Breast epithelium (tissue), 4 donors: ENCODE data around the gene GALNT3. TPM values are rescaled to one million over a fixed set of nuclear protein-coding genes. Genes with fewer than 3 reads are reported as not detected.

Experiments used
- DNase-seq, 2 donors: peaks; one replicate each; pipeline ENCODE4 v3.0.0-alpha.2; 2019; ENCODE audit warnings: low spot score in 2 of 2
- H3K27ac ChIP-seq, 2 donors: fragments of 200-600 bp; sonication (generic) in 1 of 2; one replicate each; pipeline ENCODE4 v1.5.1; 2016 to 2019; ENCODE audit warnings: mild to moderate bottlenecking in 1 of 2
- H3K27me3 ChIP-seq, 2 donors: fragments of 200-600 bp; sonication (generic) in 1 of 2; one replicate each; pipeline versions ENCODE4 v1.5.1 to v1.6.0; 2017 to 2019; ENCODE audit warnings: control low read depth in 1 of 2, mild to moderate bottlenecking in 1 of 2
- H3K36me3 ChIP-seq: fragments of 200-600 bp; one replicate; pipeline ENCODE4 v1.5.1; 2019
- H3K4me1 ChIP-seq, 2 donors: fragments of 200-600 bp; sonication (generic); one replicate each; pipeline ENCODE4 v1.5.1; 2016 to 2019; ENCODE audit warnings: control low read depth in 1 of 2
- H3K4me3 ChIP-seq, 3 donors: fragments of 200-600 bp; sonication (generic); 1 replicate in 2 of 3; 2 replicates in 1 of 3; pipeline ENCODE4 v1.5.1; 2016 to 2019; ENCODE audit warnings: mild to moderate bottlenecking in 3 of 3, moderate library complexity in 2 of 3
- H3K9me3 ChIP-seq, 2 donors: fragments of 200-600 bp; sonication (generic) in 1 of 2; one replicate each; pipeline ENCODE4 v1.5.1; 2016 to 2019; ENCODE audit warnings: control low read depth in 1 of 2
- POLR2A ChIP-seq: fragments of 450-650 bp; IDR thresholded peaks from one replicate; pipeline ENCODE4 v1.6.1; 2016; ENCODE audit warnings: antibody characterized with exemption, mild to moderate bottlenecking, moderate library complexity
- POLR2AphosphoS5 ChIP-seq, 3 donors: sonication (generic); formaldehyde crosslinking; IDR thresholded peaks; one replicate each; pipeline ENCODE4 v1.6.1; 2017; ENCODE audit warnings: antibody characterized with exemption in 3 of 3
- intact Hi-C: fragments of 100-400 bp; cut with DNase I; formaldehyde crosslinking; loops from one replicate; pipeline ENCODE4 v1.15.1; 2023; ENCODE audit warnings: low total_unique reads
- total RNA-seq, 3 donors: library from RNA; depleted of rRNA; stranded (reverse); fragments of >200 nt; gene quantifications; one replicate each; pipeline ENCODE4 v1.1.0, GENCODE V29; 2016
- TF ChIP-seq, protein P1 (sequence below), 3 donors: fragments of 450-650 bp; IDR thresholded peaks; one replicate each; pipeline ENCODE4 v1.5.1; 2016 to 2017; ENCODE audit warnings: antibody characterized with exemption in 3 of 3, mild to moderate bottlenecking in 3 of 3, moderate library complexity in 3 of 3

GALNT3 gene
- total RNA-seq, 3 donors from 2014 or later, result 2.4 to 58.5 (median 36.7) TPM

DNA sequence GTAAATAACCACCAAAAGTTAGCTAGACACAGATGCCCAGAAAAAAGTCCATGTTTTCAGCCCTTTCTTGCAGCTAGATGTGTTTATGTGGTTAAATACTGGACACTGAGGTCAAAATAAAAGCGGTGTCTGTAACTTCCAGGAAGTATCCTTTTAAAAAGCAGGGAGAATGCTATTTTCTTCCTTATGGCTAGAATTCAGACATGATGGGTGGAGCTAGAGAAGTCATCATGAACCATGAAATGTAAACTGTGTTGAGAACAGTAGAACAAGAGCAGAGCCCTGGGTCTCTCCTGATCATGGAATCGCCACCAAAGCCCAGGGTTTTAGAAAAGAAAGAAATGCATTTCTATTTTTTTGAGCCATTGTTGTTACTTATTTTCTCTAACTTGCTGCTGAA, 41.3 kb upstream of the GALNT3 start:
- Histone ChIP-seq H3K36me3 (no peaks in the 10 kb centered on the region), H3K4me1 (no peaks in the 10 kb centered on the region), H3K27ac (no peak overlapping the region), H3K4me3 (no peak overlapping the region), H3K27me3 (no peaks in the 10 kb centered on the region), H3K9me3 (no peaks in the 10 kb centered on the region)
- no peak for TF ChIP-seq POLR2AphosphoS5 (IDR thresholded peaks at IDR 0.05)
- TF ChIP-seq, protein P1, sequence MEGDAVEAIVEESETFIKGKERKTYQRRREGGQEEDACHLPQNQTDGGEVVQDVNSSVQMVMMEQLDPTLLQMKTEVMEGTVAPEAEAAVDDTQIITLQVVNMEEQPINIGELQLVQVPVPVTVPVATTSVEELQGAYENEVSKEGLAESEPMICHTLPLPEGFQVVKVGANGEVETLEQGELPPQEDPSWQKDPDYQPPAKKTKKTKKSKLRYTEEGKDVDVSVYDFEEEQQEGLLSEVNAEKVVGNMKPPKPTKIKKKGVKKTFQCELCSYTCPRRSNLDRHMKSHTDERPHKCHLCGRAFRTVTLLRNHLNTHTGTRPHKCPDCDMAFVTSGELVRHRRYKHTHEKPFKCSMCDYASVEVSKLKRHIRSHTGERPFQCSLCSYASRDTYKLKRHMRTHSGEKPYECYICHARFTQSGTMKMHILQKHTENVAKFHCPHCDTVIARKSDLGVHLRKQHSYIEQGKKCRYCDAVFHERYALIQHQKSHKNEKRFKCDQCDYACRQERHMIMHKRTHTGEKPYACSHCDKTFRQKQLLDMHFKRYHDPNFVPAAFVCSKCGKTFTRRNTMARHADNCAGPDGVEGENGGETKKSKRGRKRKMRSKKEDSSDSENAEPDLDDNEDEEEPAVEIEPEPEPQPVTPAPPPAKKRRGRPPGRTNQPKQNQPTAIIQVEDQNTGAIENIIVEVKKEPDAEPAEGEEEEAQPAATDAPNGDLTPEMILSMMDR (IDR thresholded peaks at IDR 0.05), result no peak
- no peak for TF ChIP-seq POLR2A
- DNase-seq, result no peak
- intact Hi-C loops, result loop anchor here (5.0 kb wide), 1 partner anchor 397 kb away; no protein-coding TSS in a partner anchor

DNA sequence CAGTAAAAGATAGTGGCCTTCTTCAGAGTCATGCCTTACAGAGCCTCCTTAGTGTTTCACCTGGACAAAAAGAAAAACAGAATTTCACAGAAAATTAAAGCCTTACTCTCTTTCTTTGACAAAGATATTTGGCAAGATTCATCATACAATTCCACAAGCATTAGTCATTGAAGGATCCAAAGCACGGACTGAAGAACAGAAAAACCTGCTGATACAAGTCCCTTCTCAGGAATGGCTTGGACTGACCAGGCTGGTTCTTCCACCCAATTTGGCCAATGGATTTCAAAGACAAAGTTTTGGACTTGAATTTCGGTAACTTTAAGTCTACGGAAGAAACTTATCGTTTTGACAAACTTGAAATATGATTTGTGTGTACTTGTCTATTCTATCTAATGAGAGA, 39.1 kb upstream of the GALNT3 start:
- Histone ChIP-seq H3K4me1 (no peaks in the 10 kb centered on the region), H3K27me3 (no peaks in the 10 kb centered on the region), H3K9me3 (no peaks in the 10 kb centered on the region), H3K36me3 (no peaks in the 10 kb centered on the region), H3K4me3 (no peak overlapping the region), H3K27ac (peak overlapping the region in 1 of 2 donors; percentile 33)
- peak in 1 of 2 donors; percentile 56 for DNase-seq
- TF ChIP-seq, protein P1 (IDR thresholded peaks at IDR 0.05), result no peak
- TF ChIP-seq POLR2AphosphoS5 (IDR thresholded peaks at IDR 0.05) (no peak), POLR2A (no peak)
- intact Hi-C loops, result no loop called here

DNA sequence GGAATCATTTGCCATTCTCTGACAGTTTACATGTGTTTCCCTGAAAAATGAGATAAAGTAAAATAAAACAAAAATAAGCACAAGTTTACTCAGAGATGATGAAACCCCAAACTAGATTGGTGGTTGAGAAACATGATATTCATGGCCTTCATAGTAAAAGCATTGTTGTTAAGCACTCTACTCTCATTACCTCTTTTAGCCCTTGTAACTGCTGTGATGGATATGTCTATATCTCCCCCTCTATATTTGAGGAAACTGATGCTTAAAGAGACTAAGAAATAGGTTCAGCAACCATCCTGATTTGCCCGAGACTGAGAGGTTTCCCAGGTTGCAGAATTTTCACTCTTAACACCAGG, 33.9 kb upstream of the GALNT3 start:
- no peak overlapping the region for H3K4me3 ChIP-seq
- no peak overlapping the region for H3K27ac ChIP-seq
- no peak for TF ChIP-seq POLR2AphosphoS5 (IDR thresholded peaks at IDR 0.05)
- TF ChIP-seq, protein P1 (IDR thresholded peaks at IDR 0.05), result no peak
- no peak for TF ChIP-seq POLR2A
- no peaks in the 10 kb centered on the region for H3K4me1 ChIP-seq
- H3K9me3 ChIP-seq, result no peaks in the 10 kb centered on the region
- no peaks in the 10 kb centered on the region for H3K36me3 ChIP-seq
- DNase-seq, result no peak
- H3K27me3 ChIP-seq, result no peaks in the 10 kb centered on the region
- intact Hi-C loops, result no loop called here

DNA sequence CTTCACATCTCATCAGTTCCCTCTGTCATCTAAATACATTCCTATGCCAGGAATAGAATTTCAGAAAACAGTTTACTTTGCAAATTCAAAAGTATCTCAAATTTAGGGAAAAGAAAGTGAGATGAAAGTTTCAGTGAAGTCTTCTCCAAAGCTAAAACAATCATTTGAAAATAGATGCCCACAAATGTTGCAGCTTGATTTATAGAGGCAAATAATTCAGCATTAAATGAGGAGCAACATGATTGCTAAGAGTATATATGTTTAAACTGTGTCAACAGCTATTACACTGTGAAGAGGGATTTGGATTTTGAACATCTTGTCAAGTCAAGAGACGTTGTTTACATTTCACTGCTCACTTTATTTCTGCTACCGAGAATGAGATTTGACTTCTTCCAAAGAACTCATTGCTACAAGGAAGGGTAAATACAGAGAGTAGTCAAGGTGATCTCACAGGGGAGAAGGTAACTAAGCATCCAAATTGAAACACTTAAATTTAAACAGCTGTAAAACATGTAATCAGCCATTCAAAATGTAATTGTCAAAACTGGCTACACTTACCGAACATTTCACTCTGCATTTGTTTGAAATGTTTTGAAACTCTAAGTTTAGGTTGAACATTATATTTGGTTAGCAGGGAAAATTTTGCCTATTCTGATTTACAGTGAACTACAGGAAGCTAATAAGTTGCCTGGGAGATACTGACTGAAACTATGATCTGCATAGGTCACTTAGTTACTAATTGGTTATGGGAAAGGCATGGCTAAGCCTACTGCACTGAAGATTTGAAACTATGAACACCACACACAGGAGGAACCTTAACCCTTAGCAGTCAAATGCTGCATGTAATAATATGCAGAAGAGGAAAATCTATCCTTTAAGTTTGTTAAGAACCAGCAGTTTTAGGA, 33.2 kb upstream of the GALNT3 start:
- TF ChIP-seq, protein P1 (IDR thresholded peaks at IDR 0.05), result no peak
- TF ChIP-seq POLR2A (no peak), POLR2AphosphoS5 (IDR thresholded peaks at IDR 0.05) (no peak)
- Histone ChIP-seq H3K36me3 (no peaks in the 10 kb centered on the region), H3K9me3 (no peaks in the 10 kb centered on the region), H3K4me3 (no peak overlapping the region), H3K27ac (no peak overlapping the region), H3K4me1 (no peaks in the 10 kb centered on the region), H3K27me3 (no peaks in the 10 kb centered on the region)
- DNase-seq, result no peak
- intact Hi-C loops, result no loop called here

DNA sequence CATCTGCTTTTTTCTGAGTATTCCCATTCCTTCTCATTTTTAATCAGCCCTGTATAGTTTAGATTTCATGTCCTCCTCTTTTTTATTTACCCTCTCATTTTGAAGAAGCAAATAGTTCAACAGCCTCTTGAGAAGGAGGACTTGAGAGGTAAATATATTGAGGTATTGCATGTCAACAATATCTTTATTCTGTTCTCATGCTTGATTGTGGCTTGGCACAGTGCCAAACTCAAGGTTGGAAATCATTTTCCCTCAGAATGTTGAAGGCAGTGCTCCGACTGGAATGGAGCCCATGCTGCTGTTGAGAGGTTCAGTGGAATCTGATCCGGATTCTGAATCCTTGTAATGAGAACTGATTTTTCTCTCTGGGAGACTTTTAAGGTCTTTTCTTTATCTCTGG, 31.0 kb upstream of the GALNT3 start:
- DNase-seq, result no peak
- no peak overlapping the region for H3K4me3 ChIP-seq
- H3K27ac ChIP-seq, result no peak overlapping the region
- intact Hi-C loops, result no loop called here
- TF ChIP-seq, protein P1 (IDR thresholded peaks at IDR 0.05), result no peak
- no peak for TF ChIP-seq POLR2AphosphoS5 (IDR thresholded peaks at IDR 0.05)
- TF ChIP-seq POLR2A, result no peak
- H3K4me1 ChIP-seq, result no peaks in the 10 kb centered on the region
- H3K9me3 ChIP-seq, result no peaks in the 10 kb centered on the region
- H3K27me3 ChIP-seq, result no peaks in the 10 kb centered on the region
- no peaks in the 10 kb centered on the region for H3K36me3 ChIP-seq
